SK-N-SH (cell line): Measurements from ENCODE around the gene MX2. TPM values are rescaled to one million over a fixed set of nuclear protein-coding genes. Genes with fewer than 3 reads are reported as not detected.

Source experiments
- CTCF ChIA-PET: fragments of 300-600, 350-600 bp; formaldehyde crosslinking; extraction: SDS; loops from one replicate; lab custom pipeline; 2021; lab: Yijun Ruan, JAX
- POLR2A ChIA-PET: fragments of 350-600 bp; sonication (Branson Sonifier 250); formaldehyde crosslinking; extraction: SDS; loops from one replicate; lab custom pipeline; 2020; ENCODE audit warnings: antibody characterized with exemption, inconsistent platforms; lab: Yijun Ruan, JAX
- DNase-seq: peaks from one replicate; pipeline ENCODE4 v3.0.0; 2012
- H2AFZ ChIP-seq: fragments of 200-600 bp; sonication (generic); 2 replicates; pipeline ENCODE4 v1.8.1; 2016; ENCODE audit warnings: antibody characterized with exemption, mild to moderate bottlenecking, low read depth
- H3F3A ChIP-seq: fragments of 200-600 bp; sonication (generic); replicated peaks from 2 replicates; pipeline ENCODE3; 2016; ENCODE audit warnings: antibody characterized with exemption, mild to moderate bottlenecking; ENCODE audit not compliant: insufficient read depth
- H3K27ac ChIP-seq, 2 experiments: fragments of 200-500 bp in 1 of 2; fragments of 200-600 bp in 1 of 2; sonication (Bioruptor generic) in 1 of 2; sonication (generic), shearing (Covaris generic) in 1 of 2; 2 replicates each; pipeline versions ENCODE4 v1.5.1 to v1.6.1; 2014 to 2016; ENCODE audit warnings: low read depth in 2 of 2, inconsistent platforms in 1 of 2, low read length in 1 of 2, mild to moderate bottlenecking in 1 of 2, mixed read lengths in 1 of 2
- H3K27me3 ChIP-seq: fragments of 200-600 bp; sonication (generic), shearing (Covaris generic); 2 replicates; pipeline ENCODE4 v1.6.1; 2016; ENCODE audit warnings: mixed run types; ENCODE audit not compliant: insufficient read depth
- H3K36me3 ChIP-seq, 2 experiments: fragments of 200-500 bp in 1 of 2; fragments of 200-600 bp in 1 of 2; sonication (Bioruptor generic) in 1 of 2; sonication (generic) in 1 of 2; replicated peaks in 1 of 2; 2 replicates each; pipeline versions ENCODE3 to v1.5.1; 2014 to 2016; ENCODE audit warnings: low read length in 1 of 2, mild to moderate bottlenecking in 1 of 2; ENCODE audit not compliant: insufficient read depth in 2 of 2, control insufficient read depth in 1 of 2
- H3K4me1 ChIP-seq, 2 experiments: fragments of 200-500 bp in 1 of 2; fragments of 200-600 bp in 1 of 2; sonication (Bioruptor generic) in 1 of 2; sonication (generic), shearing (Covaris generic) in 1 of 2; 2 replicates each; pipeline versions ENCODE4 v1.5.1 to v1.6.1; 2014 to 2016; ENCODE audit warnings: low read depth in 1 of 2, low read length in 1 of 2, mixed run types in 1 of 2; ENCODE audit not compliant: insufficient read depth in 2 of 2, control insufficient read depth in 1 of 2
- H3K4me2 ChIP-seq: fragments of 200-600 bp; sonication (generic), shearing (Covaris generic); 2 replicates; pipeline ENCODE4 v1.6.1; 2017; ENCODE audit warnings: mixed run types
- H3K4me3 ChIP-seq, 2 experiments: fragments of 200-500 bp in 1 of 2; fragments of 200-600 bp in 1 of 2; sonication (Bioruptor generic) in 1 of 2; sonication (generic), shearing (Covaris generic) in 1 of 2; 2 replicates each; pipeline versions ENCODE4 v1.5.1 to v1.8.1; 2014 to 2016; ENCODE audit warnings: low read depth in 2 of 2, inconsistent platforms in 1 of 2, low read length in 1 of 2, mild to moderate bottlenecking in 1 of 2, mixed read lengths in 1 of 2, moderate library complexity in 1 of 2
- H3K79me2 ChIP-seq: fragments of 200-600 bp; sonication (generic); 2 replicates; pipeline ENCODE4 v1.8.1; 2017; ENCODE audit warnings: mild to moderate bottlenecking; ENCODE audit not compliant: insufficient read depth
- H3K9ac ChIP-seq: fragments of 200-600 bp; sonication (generic); 2 replicates; pipeline ENCODE4 v1.6.1; 2017; ENCODE audit warnings: mixed run types
- H3K9me2 ChIP-seq: fragments of 200-600 bp; sonication (generic); 2 replicates; pipeline ENCODE4 v1.6.1; 2017; ENCODE audit warnings: mixed run types
- H3K9me3 ChIP-seq: fragments of 200-600 bp; sonication (generic); 2 replicates; pipeline ENCODE4 v1.6.1; 2017; ENCODE audit warnings: mixed run types, mild to moderate bottlenecking, moderate library complexity
- H4K20me1 ChIP-seq: fragments of 200-600 bp; sonication (generic); 2 replicates; pipeline ENCODE4 v1.6.1; 2017; ENCODE audit warnings: mild to moderate bottlenecking, mixed run types; ENCODE audit not compliant: insufficient read depth
- ELF1 ChIP-seq: IDR thresholded peaks from 2 replicates; pipeline ENCODE4 v1.4.0; 2012
- FOXM1 ChIP-seq: IDR thresholded peaks from 2 replicates; pipeline ENCODE4 v1.4.0; 2012; ENCODE audit warnings: low read depth, mild to moderate bottlenecking
- GABPA ChIP-seq: IDR thresholded peaks from 2 replicates; pipeline ENCODE4 v1.4.0; 2012; ENCODE audit warnings: low read depth, mild to moderate bottlenecking
- GATA2 ChIP-seq: sonication (generic); formaldehyde crosslinking; IDR thresholded peaks from 2 replicates; pipeline ENCODE4 v1.5.0; 2020; ENCODE audit warnings: mild to moderate bottlenecking, missing genetic modification reagents
- JUND ChIP-seq: IDR thresholded peaks from 2 replicates; pipeline ENCODE4 v1.4.0; 2012
- MEF2A ChIP-seq: IDR thresholded peaks from 2 replicates; pipeline ENCODE4 v1.4.0; 2012; ENCODE audit warnings: low read depth, borderline replicate concordance
- MXI1 ChIP-seq: IDR thresholded peaks from 2 replicates; pipeline ENCODE4 v1.6.1; 2012; ENCODE audit warnings: mild to moderate bottlenecking, low read depth, low read length, improper control_type of control experiment
- NFIC ChIP-seq: IDR thresholded peaks from 2 replicates; pipeline ENCODE4 v1.4.0; 2012; ENCODE audit warnings: borderline replicate concordance
- POLR2AphosphoS5 ChIP-seq: IDR thresholded peaks from 2 replicates; pipeline ENCODE4 v1.6.1; 2012; ENCODE audit warnings: low read depth, low read length
- RAD21 ChIP-seq: IDR thresholded peaks from 2 replicates; pipeline ENCODE4 v1.6.1; 2012; ENCODE audit warnings: mild to moderate bottlenecking, low read length
- RCOR1 ChIP-seq: fragments of 150-350 bp; IDR thresholded peaks from 2 replicates; pipeline ENCODE4 v1.6.1; 2017; ENCODE audit warnings: antibody characterized with exemption, low read length
- RXRA ChIP-seq: IDR thresholded peaks from 2 replicates; pipeline ENCODE4 v1.4.0; 2012; ENCODE audit warnings: low read depth, mild to moderate bottlenecking, borderline replicate concordance
- SIN3A ChIP-seq: IDR thresholded peaks from 2 replicates; pipeline ENCODE4 v1.6.1; 2012; ENCODE audit warnings: low read depth, mild to moderate bottlenecking, low read length, moderate library complexity, borderline replicate concordance
- SMC3 ChIP-seq: IDR thresholded peaks from 2 replicates; pipeline ENCODE4 v1.6.1; 2012; ENCODE audit warnings: low read depth, low read length, improper control_type of control experiment
- TAF1 ChIP-seq: IDR thresholded peaks from 2 replicates; pipeline ENCODE4 v1.6.1; 2012; ENCODE audit warnings: low read depth, mild to moderate bottlenecking, low read length, moderate library complexity, borderline replicate concordance
- TCF12 ChIP-seq: IDR thresholded peaks from 2 replicates; pipeline ENCODE4 v1.4.0; 2012
- TEAD4 ChIP-seq: IDR thresholded peaks from 2 replicates; pipeline ENCODE4 v1.4.0; 2012; ENCODE audit warnings: mild to moderate bottlenecking, borderline replicate concordance; ENCODE audit not compliant: insufficient read depth
- YY1 ChIP-seq: IDR thresholded peaks from 2 replicates; pipeline ENCODE4 v1.4.0; 2012; ENCODE audit warnings: low read depth, mild to moderate bottlenecking
- WGBS: methylation state at CpG from one replicate; pipeline ENCODE4 v1.1.6; 2017; ENCODE audit warnings: low lambda C conversion rate; 5-methylcytosine and 5-hydroxymethylcytosine counted together
- polyA plus RNA-seq, 3 experiments: library from polyadenylated mRNA; depleted of rRNA; stranded (reverse); fragments of >200 nt; gene quantifications; 2 replicates each; pipeline ENCODE4 v1.2.3, GENCODE V29; 2012
- TF ChIP-seq, protein P1 (sequence below): IDR thresholded peaks from 2 replicates; pipeline ENCODE4 v1.6.1; 2012; ENCODE audit warnings: mild to moderate bottlenecking, low read depth, low read length, moderate library complexity
- TF ChIP-seq, protein P2 (sequence below): fragments of 150-350 bp; IDR thresholded peaks from 2 replicates; pipeline ENCODE4 v1.6.1; 2017; ENCODE audit warnings: antibody characterized with exemption, low read length, low read depth, borderline replicate concordance
- TF ChIP-seq, protein P3 (sequence below): IDR thresholded peaks from 2 replicates; pipeline ENCODE4; 2012
- TF ChIP-seq, protein P4 (sequence below): IDR thresholded peaks from 2 replicates; pipeline ENCODE4 v1.4.0; 2012; ENCODE audit warnings: low read depth, borderline replicate concordance

The MX2 gene
- polyA plus RNA-seq, 1 of the 3 experiments (the other 2 are of a cell fraction): 0.08 TPM

DNA sequence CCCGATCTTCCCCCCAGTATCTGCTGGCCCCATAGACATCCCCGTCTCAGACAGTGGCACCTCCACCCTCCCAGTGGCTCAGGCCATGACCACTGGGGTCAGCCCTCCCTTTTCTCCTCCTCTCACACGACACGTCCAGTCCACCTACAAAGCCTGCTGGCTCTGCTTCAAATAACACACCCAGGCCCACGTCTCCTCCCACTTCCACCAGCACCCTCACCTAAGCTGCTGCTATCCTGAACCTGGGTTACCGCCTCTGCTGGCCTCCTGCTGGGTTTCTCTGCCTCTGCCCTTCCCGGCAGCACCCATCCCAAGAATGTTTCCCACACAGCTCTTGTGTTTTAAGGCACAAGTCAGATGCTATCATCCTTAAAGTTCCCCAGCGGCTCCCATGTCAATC lies 26.0 kb downstream of the MX2 start:
- no peak overlapping the region for H3K4me2 ChIP-seq
- H3K4me3 ChIP-seq: no peak overlapping the region
- ChIA-PET POLR2A (no interaction called here), CTCF (no interaction called here)
- no peak overlapping the region for H3K9ac ChIP-seq
- no peak for TF ChIP-seq JUND
- no peak for TF ChIP-seq TEAD4
- TF ChIP-seq, protein P1, sequence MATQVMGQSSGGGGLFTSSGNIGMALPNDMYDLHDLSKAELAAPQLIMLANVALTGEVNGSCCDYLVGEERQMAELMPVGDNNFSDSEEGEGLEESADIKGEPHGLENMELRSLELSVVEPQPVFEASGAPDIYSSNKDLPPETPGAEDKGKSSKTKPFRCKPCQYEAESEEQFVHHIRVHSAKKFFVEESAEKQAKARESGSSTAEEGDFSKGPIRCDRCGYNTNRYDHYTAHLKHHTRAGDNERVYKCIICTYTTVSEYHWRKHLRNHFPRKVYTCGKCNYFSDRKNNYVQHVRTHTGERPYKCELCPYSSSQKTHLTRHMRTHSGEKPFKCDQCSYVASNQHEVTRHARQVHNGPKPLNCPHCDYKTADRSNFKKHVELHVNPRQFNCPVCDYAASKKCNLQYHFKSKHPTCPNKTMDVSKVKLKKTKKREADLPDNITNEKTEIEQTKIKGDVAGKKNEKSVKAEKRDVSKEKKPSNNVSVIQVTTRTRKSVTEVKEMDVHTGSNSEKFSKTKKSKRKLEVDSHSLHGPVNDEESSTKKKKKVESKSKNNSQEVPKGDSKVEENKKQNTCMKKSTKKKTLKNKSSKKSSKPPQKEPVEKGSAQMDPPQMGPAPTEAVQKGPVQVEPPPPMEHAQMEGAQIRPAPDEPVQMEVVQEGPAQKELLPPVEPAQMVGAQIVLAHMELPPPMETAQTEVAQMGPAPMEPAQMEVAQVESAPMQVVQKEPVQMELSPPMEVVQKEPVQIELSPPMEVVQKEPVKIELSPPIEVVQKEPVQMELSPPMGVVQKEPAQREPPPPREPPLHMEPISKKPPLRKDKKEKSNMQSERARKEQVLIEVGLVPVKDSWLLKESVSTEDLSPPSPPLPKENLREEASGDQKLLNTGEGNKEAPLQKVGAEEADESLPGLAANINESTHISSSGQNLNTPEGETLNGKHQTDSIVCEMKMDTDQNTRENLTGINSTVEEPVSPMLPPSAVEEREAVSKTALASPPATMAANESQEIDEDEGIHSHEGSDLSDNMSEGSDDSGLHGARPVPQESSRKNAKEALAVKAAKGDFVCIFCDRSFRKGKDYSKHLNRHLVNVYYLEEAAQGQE: no peak
- TF ChIP-seq, protein P2, sequence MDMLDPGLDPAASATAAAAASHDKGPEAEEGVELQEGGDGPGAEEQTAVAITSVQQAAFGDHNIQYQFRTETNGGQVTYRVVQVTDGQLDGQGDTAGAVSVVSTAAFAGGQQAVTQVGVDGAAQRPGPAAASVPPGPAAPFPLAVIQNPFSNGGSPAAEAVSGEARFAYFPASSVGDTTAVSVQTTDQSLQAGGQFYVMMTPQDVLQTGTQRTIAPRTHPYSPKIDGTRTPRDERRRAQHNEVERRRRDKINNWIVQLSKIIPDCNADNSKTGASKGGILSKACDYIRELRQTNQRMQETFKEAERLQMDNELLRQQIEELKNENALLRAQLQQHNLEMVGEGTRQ: no peak
- TF ChIP-seq SIN3A: no peak
- no peak for TF ChIP-seq POLR2AphosphoS5
- no peak for TF ChIP-seq NFIC
- TF ChIP-seq, protein P3, sequence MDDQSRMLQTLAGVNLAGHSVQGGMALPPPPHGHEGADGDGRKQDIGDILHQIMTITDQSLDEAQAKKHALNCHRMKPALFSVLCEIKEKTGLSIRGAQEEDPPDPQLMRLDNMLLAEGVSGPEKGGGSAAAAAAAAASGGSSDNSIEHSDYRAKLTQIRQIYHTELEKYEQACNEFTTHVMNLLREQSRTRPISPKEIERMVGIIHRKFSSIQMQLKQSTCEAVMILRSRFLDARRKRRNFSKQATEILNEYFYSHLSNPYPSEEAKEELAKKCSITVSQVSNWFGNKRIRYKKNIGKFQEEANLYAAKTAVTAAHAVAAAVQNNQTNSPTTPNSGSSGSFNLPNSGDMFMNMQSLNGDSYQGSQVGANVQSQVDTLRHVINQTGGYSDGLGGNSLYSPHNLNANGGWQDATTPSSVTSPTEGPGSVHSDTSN: no peak
- TF ChIP-seq MEF2A: no peak
- TF ChIP-seq RCOR1: no peak
- no peak for TF ChIP-seq ELF1
- no peaks in the 10 kb centered on the region for H3K4me1 ChIP-seq
- H3K27ac ChIP-seq: no peak overlapping the region
- WGBS: 40% methylated on average over 8 of the region's 8 CpGs
- no peaks in the 10 kb centered on the region for H3K36me3 ChIP-seq
- H3K79me2 ChIP-seq: no peaks in the 10 kb centered on the region
- no peaks in the 10 kb centered on the region for H3K9me2 ChIP-seq
- no peaks in the 10 kb centered on the region for H3K9me3 ChIP-seq
- peaks cover 13% of the 10 kb centered on the region; the same call in 1 of the 2 replicates for H3K27me3 ChIP-seq
- H4K20me1 ChIP-seq: no peaks in the 10 kb centered on the region
- no peak overlapping the region for H2AFZ ChIP-seq
- no peaks in the 10 kb centered on the region for H3F3A ChIP-seq
- no peak for DNase-seq

DNA sequence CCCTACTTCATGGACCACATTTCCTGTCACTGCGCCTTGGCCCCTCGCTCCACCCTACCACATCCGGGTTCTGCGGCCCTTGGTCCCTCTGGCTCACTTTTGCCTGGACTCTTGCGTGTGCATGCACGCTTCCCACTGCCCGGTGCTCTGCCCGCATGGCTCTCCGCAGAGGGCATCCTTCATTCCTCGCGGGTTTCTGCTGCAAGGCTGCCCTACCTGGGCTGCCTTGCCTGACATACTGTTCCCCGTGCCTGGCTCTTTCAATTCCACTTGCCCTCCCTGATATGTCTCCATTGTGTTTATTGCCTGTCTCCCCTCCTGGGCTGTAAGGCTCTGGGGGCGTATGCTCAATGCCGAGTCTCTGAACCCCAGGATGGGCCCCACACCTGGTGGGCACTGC lies 26.4 kb downstream of the MX2 start:
- no peak for DNase-seq
- no peaks in the 10 kb centered on the region for H3K9me2 ChIP-seq

More for the DNA sequence above, 26.4 kb downstream of the MX2 start:
- Histone ChIP-seq H3K9me3 (no peaks in the 10 kb centered on the region), H3F3A (no peaks in the 10 kb centered on the region), H3K9ac (no peak overlapping the region), H3K36me3 (no peaks in the 10 kb centered on the region), H3K27me3 (peaks cover 13% of the 10 kb centered on the region; the same call in 1 of the 2 replicates), H2AFZ (no peak overlapping the region), H3K4me2 (no peak overlapping the region), H3K79me2 (no peaks in the 10 kb centered on the region), H4K20me1 (no peaks in the 10 kb centered on the region), H3K4me1 (no peaks in the 10 kb centered on the region), H3K4me3 (no peak overlapping the region), H3K27ac (no peak overlapping the region)
- 72% methylated on average over 14 of the region's 14 CpGs for WGBS
- TF ChIP-seq RAD21: no peak
- TF ChIP-seq RXRA: no peak
- TF ChIP-seq, protein P4, sequence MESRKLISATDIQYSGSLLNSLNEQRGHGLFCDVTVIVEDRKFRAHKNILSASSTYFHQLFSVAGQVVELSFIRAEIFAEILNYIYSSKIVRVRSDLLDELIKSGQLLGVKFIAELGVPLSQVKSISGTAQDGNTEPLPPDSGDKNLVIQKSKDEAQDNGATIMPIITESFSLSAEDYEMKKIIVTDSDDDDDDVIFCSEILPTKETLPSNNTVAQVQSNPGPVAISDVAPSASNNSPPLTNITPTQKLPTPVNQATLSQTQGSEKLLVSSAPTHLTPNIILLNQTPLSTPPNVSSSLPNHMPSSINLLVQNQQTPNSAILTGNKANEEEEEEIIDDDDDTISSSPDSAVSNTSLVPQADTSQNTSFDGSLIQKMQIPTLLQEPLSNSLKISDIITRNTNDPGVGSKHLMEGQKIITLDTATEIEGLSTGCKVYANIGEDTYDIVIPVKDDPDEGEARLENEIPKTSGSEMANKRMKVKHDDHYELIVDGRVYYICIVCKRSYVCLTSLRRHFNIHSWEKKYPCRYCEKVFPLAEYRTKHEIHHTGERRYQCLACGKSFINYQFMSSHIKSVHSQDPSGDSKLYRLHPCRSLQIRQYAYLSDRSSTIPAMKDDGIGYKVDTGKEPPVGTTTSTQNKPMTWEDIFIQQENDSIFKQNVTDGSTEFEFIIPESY: no peak
- TF ChIP-seq GABPA: no peak
- TF ChIP-seq YY1: no peak
- TF ChIP-seq POLR2AphosphoS5: no peak
- TF ChIP-seq RCOR1: no peak
- no peak for TF ChIP-seq NFIC
- TF ChIP-seq, protein P2: no peak
- no peak for TF ChIP-seq TAF1
- no peak for TF ChIP-seq MXI1
- TF ChIP-seq GATA2 (CRISPR knock-in tag): no peak
- TF ChIP-seq FOXM1: no peak
- TF ChIP-seq TCF12: no peak
- TF ChIP-seq SMC3: no peak
- POLR2A ChIA-PET: no interaction called here
- CTCF ChIA-PET: no interaction called here
